GM12874 (cell line): ENCODE data around the gene PRKN.

Experiments used
- CTCF ChIP-seq: IDR thresholded peaks from 2 replicates; pipeline ENCODE4 v1.5.1; 2011; ENCODE audit warnings: low read depth, mild to moderate bottlenecking, control low read depth, low read length, moderate library complexity; ENCODE audit not compliant: insufficient read depth

The PRKN gene

GRCh38 chr6:162373192-162373591 is 354.4 kb downstream of the PRKN start:
- TF ChIP-seq CTCF = no peak

GRCh38 chr6:162372106-162372505 is 355.5 kb downstream of the PRKN start:
- TF ChIP-seq CTCF = no peak

- TF ChIP-seq CTCF = no peak
These were observed 356.4 kb downstream of the PRKN start for GRCh38 chr6:162371121-162371520.

- no peak for TF ChIP-seq CTCF
These were observed 358.5 kb downstream of the PRKN start for GRCh38 chr6:162369091-162369490.

GRCh38 chr6:162364488-162364887 is 363.1 kb downstream of the PRKN start:
- no peak for TF ChIP-seq CTCF

- TF ChIP-seq CTCF = no peak
These were observed 363.8 kb downstream of the PRKN start for GRCh38 chr6:162363757-162364156.

GRCh38 chr6:162360901-162361567 is 366.5 kb downstream of the PRKN start:
- no peak for TF ChIP-seq CTCF
